ENCODE results near the gene TNKS1BP1.

DNA sequence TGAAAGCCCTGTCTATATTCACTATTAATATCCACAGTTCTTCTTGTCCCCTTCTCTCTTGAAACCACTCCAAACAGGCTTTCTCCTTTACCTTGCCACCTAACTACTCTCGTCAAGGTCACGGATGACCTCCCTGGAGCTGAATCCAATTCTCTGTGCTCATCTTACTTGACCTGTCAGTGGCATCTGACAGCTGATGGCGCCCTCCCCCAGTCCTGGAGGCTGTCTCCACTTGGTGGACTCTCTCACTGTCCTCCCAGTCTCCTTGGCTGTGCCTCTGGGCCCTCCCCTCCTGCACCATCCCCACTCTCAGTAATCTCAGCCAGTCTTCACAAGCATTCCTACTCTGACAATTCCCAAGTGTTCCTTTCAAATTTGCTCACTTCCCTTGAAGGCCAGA is 8.7 kb downstream of the TNKS1BP1 start:
- no peak for TF ChIP-seq POLR2AphosphoS5 (IDR thresholded peaks at IDR 0.05; ENCODE audit: low read depth, low read length)
- TF ChIP-seq TAF1 (IDR thresholded peaks at IDR 0.05; ENCODE audit: borderline replicate concordance, insufficient read depth, low read length), result no peak
- no peak for TF ChIP-seq SIN3A (IDR thresholded peaks at IDR 0.05; ENCODE audit: borderline replicate concordance, insufficient read depth, low read length)
- TF ChIP-seq, protein P1, sequence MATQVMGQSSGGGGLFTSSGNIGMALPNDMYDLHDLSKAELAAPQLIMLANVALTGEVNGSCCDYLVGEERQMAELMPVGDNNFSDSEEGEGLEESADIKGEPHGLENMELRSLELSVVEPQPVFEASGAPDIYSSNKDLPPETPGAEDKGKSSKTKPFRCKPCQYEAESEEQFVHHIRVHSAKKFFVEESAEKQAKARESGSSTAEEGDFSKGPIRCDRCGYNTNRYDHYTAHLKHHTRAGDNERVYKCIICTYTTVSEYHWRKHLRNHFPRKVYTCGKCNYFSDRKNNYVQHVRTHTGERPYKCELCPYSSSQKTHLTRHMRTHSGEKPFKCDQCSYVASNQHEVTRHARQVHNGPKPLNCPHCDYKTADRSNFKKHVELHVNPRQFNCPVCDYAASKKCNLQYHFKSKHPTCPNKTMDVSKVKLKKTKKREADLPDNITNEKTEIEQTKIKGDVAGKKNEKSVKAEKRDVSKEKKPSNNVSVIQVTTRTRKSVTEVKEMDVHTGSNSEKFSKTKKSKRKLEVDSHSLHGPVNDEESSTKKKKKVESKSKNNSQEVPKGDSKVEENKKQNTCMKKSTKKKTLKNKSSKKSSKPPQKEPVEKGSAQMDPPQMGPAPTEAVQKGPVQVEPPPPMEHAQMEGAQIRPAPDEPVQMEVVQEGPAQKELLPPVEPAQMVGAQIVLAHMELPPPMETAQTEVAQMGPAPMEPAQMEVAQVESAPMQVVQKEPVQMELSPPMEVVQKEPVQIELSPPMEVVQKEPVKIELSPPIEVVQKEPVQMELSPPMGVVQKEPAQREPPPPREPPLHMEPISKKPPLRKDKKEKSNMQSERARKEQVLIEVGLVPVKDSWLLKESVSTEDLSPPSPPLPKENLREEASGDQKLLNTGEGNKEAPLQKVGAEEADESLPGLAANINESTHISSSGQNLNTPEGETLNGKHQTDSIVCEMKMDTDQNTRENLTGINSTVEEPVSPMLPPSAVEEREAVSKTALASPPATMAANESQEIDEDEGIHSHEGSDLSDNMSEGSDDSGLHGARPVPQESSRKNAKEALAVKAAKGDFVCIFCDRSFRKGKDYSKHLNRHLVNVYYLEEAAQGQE (IDR thresholded peaks at IDR 0.05; ENCODE audit: insufficient read depth in 1 of 2, low read depth in 2 of 2, low read length in 2 of 2), result no peak
